IMR-90 (cell line): ENCODE results near the gene USP16. TPM values are rescaled to one million over a fixed set of nuclear protein-coding genes. Genes with fewer than 3 reads are reported as not detected.

Experiments used
- MXI1 ChIP-seq: IDR thresholded peaks from 2 replicates; pipeline ENCODE4 v1.6.1; 2012; ENCODE audit warnings: low read depth, mild to moderate bottlenecking, low read length, moderate library complexity, borderline replicate concordance
- SMC3 ChIP-seq: fragments of 150-350 bp; IDR thresholded peaks from 2 replicates; pipeline ENCODE4 v1.6.1; 2016; ENCODE audit warnings: low read depth, mild to moderate bottlenecking, antibody characterized with exemption, low read length, moderate library complexity
- USF2 ChIP-seq: fragments of 150-350 bp; IDR thresholded peaks from 2 replicates; pipeline ENCODE4 v1.6.1; 2017; ENCODE audit warnings: mild to moderate bottlenecking, antibody characterized with exemption, low read length, low read depth
- polyA plus RNA-seq, 3 experiments: library from polyadenylated mRNA; depleted of rRNA; stranded (reverse); fragments of >200 nt; gene quantifications; 2 replicates each; pipeline ENCODE4 v1.2.3, GENCODE V29; 2012; ENCODE audit warnings: low replicate concordance in 1 of 3
- total RNA-seq: library from RNA; depleted of rRNA; stranded (reverse); fragments of >200 nt; gene quantifications from 2 replicates; pipeline ENCODE4 v1.2.3, GENCODE V29; 2012

USP16 gene
- total and polyA plus RNA-seq, 2 of the 4 experiments (the other 2 are of a cell fraction), result 15.5 to 28.7 TPM

DNA sequence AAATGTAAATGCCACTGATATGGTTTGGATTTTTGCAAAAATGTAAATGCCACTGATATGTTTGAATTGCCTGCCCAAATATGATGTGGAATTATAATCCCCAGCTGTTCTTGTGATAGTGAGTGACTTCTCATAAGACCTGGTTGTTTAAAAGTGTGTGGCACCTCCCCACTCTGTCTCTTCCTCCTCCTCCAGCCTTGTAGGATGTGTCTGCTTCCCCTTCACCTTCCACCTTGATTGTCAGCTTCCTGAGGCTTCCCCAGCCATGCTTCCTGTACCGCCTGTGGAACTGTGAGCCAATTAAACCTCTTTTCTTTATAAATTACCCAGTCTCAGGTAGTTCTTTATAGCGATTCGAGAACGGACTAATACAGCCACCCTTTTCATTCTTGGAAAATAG is 50.3 kb downstream of the USP16 start (continued):
- TF ChIP-seq USF2 (no peak), SMC3 (no peak), MXI1 (no peak)
